WI38 (cell line): Measurements from ENCODE around the gene FRMD4B.

ENCODE experiments used
- H3K4me3 ChIP-seq: 2 replicates; pipeline ENCODE4 v1.5.1; 2011; ENCODE audit warnings: low read depth, mild to moderate bottlenecking, control low read depth, low read length
- CTCF ChIP-seq: IDR thresholded peaks from 2 replicates; pipeline ENCODE4 v1.5.1; 2012; ENCODE audit warnings: low read depth, mild to moderate bottlenecking, control low read depth, low read length

FRMD4B gene

GRCh38 chr3:69367586-69367985, 18.3 kb downstream of the FRMD4B start:
- H3K4me3 ChIP-seq: no peak overlapping the region
- no peak for TF ChIP-seq CTCF

- no peak for TF ChIP-seq CTCF
- H3K4me3 ChIP-seq: no peak overlapping the region
Observed at GRCh38 chr3:69364354-69364753, 21.5 kb downstream of the FRMD4B start.

DNA sequence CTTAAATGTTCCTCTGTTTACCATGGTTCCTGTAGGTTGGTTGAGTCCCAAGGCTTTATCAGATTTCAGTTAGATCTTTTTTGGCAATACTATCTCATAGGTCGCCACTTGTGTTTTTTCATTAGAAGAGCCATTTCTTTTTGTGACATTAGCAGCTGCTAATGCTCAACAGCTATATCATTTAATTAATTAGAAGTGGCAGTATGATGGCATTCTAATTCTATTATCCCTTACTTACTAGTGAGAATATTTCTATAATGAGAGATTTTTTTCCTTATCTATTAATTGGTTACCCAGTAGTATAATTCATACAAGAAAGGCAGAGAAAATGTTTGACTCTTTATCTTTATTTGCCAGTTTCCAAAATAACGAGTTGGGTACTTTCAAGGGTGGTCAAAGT, 25.2 kb downstream of the FRMD4B start:
- no peak overlapping the region for H3K4me3 ChIP-seq
- TF ChIP-seq CTCF: no peak

DNA sequence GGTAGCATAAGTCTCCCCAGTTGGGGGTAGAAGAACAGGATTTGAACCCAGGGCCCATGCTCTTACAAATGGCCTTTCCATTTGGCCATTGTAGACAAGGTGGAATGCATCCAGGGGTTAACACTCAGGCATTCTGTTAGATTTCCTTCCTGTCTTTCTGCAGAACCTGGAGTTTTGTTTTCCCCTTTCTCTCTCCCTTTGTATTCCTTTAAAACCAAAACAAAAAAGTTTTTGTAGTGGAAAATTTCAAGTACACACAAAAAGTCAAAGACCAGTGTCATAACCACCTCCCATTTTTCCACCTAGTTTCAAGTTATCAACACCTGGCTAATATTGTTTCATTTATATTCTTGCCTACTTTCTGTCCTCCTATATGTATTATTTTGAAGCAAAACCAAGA, 26.0 kb downstream of the FRMD4B start:
- TF ChIP-seq CTCF: no peak
- no peak overlapping the region for H3K4me3 ChIP-seq

GRCh38 chr3:69359339-69359893, 26.5 kb downstream of the FRMD4B start:
- no peak for TF ChIP-seq CTCF
- H3K4me3 ChIP-seq: no peak overlapping the region

- no peak overlapping the region for H3K4me3 ChIP-seq
- TF ChIP-seq CTCF: no peak
Observed at GRCh38 chr3:69357196-69357595, 28.7 kb downstream of the FRMD4B start.

GRCh38 chr3:69354948-69355347, 30.9 kb downstream of the FRMD4B start:
- no peak for TF ChIP-seq CTCF

More at GRCh38 chr3:69354948-69355347, 30.9 kb downstream of the FRMD4B start:
- no peak overlapping the region for H3K4me3 ChIP-seq
